Measurements from ENCODE around the gene OCLN. TPM values are rescaled to one million over a fixed set of nuclear protein-coding genes. Genes with fewer than 3 reads are reported as not detected.
"Not testable (repeated sequence)": the region's sequence is repeated elsewhere in the genome, so short reads cannot be mapped to it uniquely, and the experiment has no call there.

OCLN gene
- total and polyA plus RNA-seq, 5 experiments from 2014 or later, result 0.08 to 4.7 (median 0.14) TPM

GRCh38 chr5:69542838-69543618 lies 50.4 kb downstream of the OCLN start:
- H3K27ac Mint-ChIP-seq, H3K27me3 Mint-ChIP-seq, ATAC-seq, POLR2A ChIA-PET, H3K36me3 Mint-ChIP-seq, H3K4me3 Mint-ChIP-seq, DNase-seq, H3K9me3 Mint-ChIP-seq, H3K4me1 Mint-ChIP-seq: not testable (repeated sequence)

GRCh38 chr5:69544602-69545001 lies 52.0 kb downstream of the OCLN start:
- POLR2A ChIA-PET, H3K9me3 Mint-ChIP-seq, H3K27me3 Mint-ChIP-seq, H3K27ac Mint-ChIP-seq, H3K36me3 Mint-ChIP-seq, ATAC-seq, H3K4me1 Mint-ChIP-seq, H3K4me3 Mint-ChIP-seq, DNase-seq: not testable (repeated sequence)

GRCh38 chr5:69559908-69560330 lies 67.3 kb downstream of the OCLN start, which contains the start of gene GTF2H2C:
GTF2H2C (plus strand) TSS chr5:69560191; CDS start chr5:69565133, 4,942 bp downstream.
- peak; percentile 99 for ATAC-seq
- H3K4me1 Mint-ChIP-seq, result not testable (repeated sequence)
- H3K4me3 Mint-ChIP-seq, result peak within 1 kb of the TSS; percentile 82 to 98 (median 96)

GRCh38 chr5:69560587-69561431 lies 68.2 kb downstream of the OCLN start:
- POLR2A ChIA-PET, H3K36me3 Mint-ChIP-seq, DNase-seq, H3K27me3 Mint-ChIP-seq, H3K4me1 Mint-ChIP-seq, ATAC-seq, H3K9me3 Mint-ChIP-seq: not testable (repeated sequence)
- peak overlapping the region in 1 of 10 donors; percentile 38 for H3K27ac Mint-ChIP-seq
- peak overlapping the region in 8 of 10 donors; percentile 33 to 82 (median 60) for H3K4me3 Mint-ChIP-seq

More at GRCh38 chr5:69559908-69560330, 67.3 kb downstream of the OCLN start, which contains the start of gene GTF2H2C:
- H3K27me3 Mint-ChIP-seq, H3K36me3 Mint-ChIP-seq, POLR2A ChIA-PET, H3K9me3 Mint-ChIP-seq: not testable (repeated sequence)
- H3K27ac Mint-ChIP-seq, result peak within 1 kb of the TSS; percentile 75 to 95 (median 92)
- peak; percentile 53 to 85 (median 74) for DNase-seq

- H3K27ac Mint-ChIP-seq, ATAC-seq, H3K4me3 Mint-ChIP-seq, H3K27me3 Mint-ChIP-seq, DNase-seq, H3K4me1 Mint-ChIP-seq, H3K36me3 Mint-ChIP-seq, H3K9me3 Mint-ChIP-seq, POLR2A ChIA-PET: not testable (repeated sequence)
Measured at GRCh38 chr5:69566172-69566571, 73.6 kb downstream of the OCLN start.

GRCh38 chr5:69568072-69568471 lies 75.5 kb downstream of the OCLN start:
- H3K27me3 Mint-ChIP-seq, POLR2A ChIA-PET, H3K9me3 Mint-ChIP-seq, H3K36me3 Mint-ChIP-seq, H3K4me3 Mint-ChIP-seq, ATAC-seq, H3K27ac Mint-ChIP-seq, H3K4me1 Mint-ChIP-seq, DNase-seq: not testable (repeated sequence)

GRCh38 chr5:69583356-69583755 lies 90.8 kb downstream of the OCLN start:
- H3K4me3 Mint-ChIP-seq, ATAC-seq, H3K36me3 Mint-ChIP-seq, H3K4me1 Mint-ChIP-seq, H3K27ac Mint-ChIP-seq, DNase-seq, H3K27me3 Mint-ChIP-seq, POLR2A ChIA-PET, H3K9me3 Mint-ChIP-seq: not testable (repeated sequence)

- H3K36me3 Mint-ChIP-seq, H3K9me3 Mint-ChIP-seq, ATAC-seq, H3K4me3 Mint-ChIP-seq, H3K4me1 Mint-ChIP-seq, H3K27ac Mint-ChIP-seq, H3K27me3 Mint-ChIP-seq, POLR2A ChIA-PET, DNase-seq: not testable (repeated sequence)
Measured at GRCh38 chr5:69596114-69596840, 103.7 kb downstream of the OCLN start.

- H3K4me1 Mint-ChIP-seq, DNase-seq, H3K27ac Mint-ChIP-seq, H3K9me3 Mint-ChIP-seq, H3K36me3 Mint-ChIP-seq, ATAC-seq, H3K4me3 Mint-ChIP-seq, H3K27me3 Mint-ChIP-seq, POLR2A ChIA-PET: not testable (repeated sequence)
Measured at GRCh38 chr5:69601947-69602346, 109.4 kb downstream of the OCLN start.

GRCh38 chr5:69606839-69607238 lies 114.2 kb downstream of the OCLN start:
- POLR2A ChIA-PET, ATAC-seq, DNase-seq, H3K4me1 Mint-ChIP-seq, H3K36me3 Mint-ChIP-seq, H3K27ac Mint-ChIP-seq, H3K9me3 Mint-ChIP-seq, H3K27me3 Mint-ChIP-seq: not testable (repeated sequence)
- peak overlapping the region in 1 of 10 donors; percentile 43 for H3K4me3 Mint-ChIP-seq

Data from naive thymus-derived CD8-positive, alpha-beta T cell (primary cell).